Psoas muscle (tissue), 8 donors: Measurements from ENCODE around the gene POFUT2. TPM values are rescaled to one million over a fixed set of nuclear protein-coding genes. Genes with fewer than 3 reads are reported as not detected.
"Not testable (repeated sequence)": the region's sequence is repeated elsewhere in the genome, so short reads cannot be mapped to it uniquely, and the experiment has no call there.

Source experiments
- ATAC-seq, 4 donors: fragments of 200-7000 bp; cut with Tn5 transposase; one replicate each; pipeline ENCODE4 v1.9.1; 2020; ENCODE audit warnings: moderate library complexity in 3 of 4, mild to moderate bottlenecking in 2 of 4
- DNase-seq, 2 donors: peaks; one replicate each; pipeline ENCODE4 v3.0.0-alpha.2; 2020
- H3K27ac ChIP-seq: fragments of 200-600 bp; one replicate; pipeline ENCODE4 v1.8.0; 2022
- H3K27me3 ChIP-seq, 3 donors: fragments of 200-600 bp in 1 of 3; one replicate each; pipeline versions ENCODE4 v1.6.1 to v1.8.0; 2013 to 2022; ENCODE audit warnings: low read length in 2 of 3, mild to moderate bottlenecking in 2 of 3, moderate library complexity in 1 of 3; ENCODE audit not compliant: insufficient read depth in 3 of 3
- H3K36me3 ChIP-seq, 2 donors: fragments of 200-600 bp in 1 of 2; one replicate each; pipeline versions ENCODE4 v1.6.1 to v1.8.0; 2013 to 2022; ENCODE audit warnings: low read depth in 1 of 2, mild to moderate bottlenecking in 1 of 2, moderate library complexity in 1 of 2; ENCODE audit not compliant: insufficient read depth in 1 of 2
- H3K4me1 ChIP-seq: fragments of 200-600 bp; one replicate; pipeline ENCODE4 v1.8.0; 2022
- H3K4me3 ChIP-seq: fragments of 200-600 bp; one replicate; pipeline ENCODE4 v1.8.0; 2022; ENCODE audit warnings: mild to moderate bottlenecking
- H3K9me3 ChIP-seq: fragments of 200-600 bp; one replicate; pipeline ENCODE4 v1.8.0; 2022
- WGBS, 3 donors: extraction: QIAGEN DNeasy Blood & Tissue Kit; methylation state at CpG; one replicate each; pipeline versions ENCODE4 v1.1.6 to v1.1.7; 2013; 5-methylcytosine and 5-hydroxymethylcytosine counted together
- intact Hi-C, 2 donors: fragments of 100-400 bp; cut with DNase I; formaldehyde crosslinking; loops; one replicate each; pipeline versions ENCODE4 v1.11.0 to v1.14.2; 2022
- polyA plus RNA-seq, 3 donors: library from polyadenylated mRNA; stranded (reverse); fragments of 200-250 nt; gene quantifications; one replicate each; pipeline ENCODE4 v1.2.3, GENCODE V29; 2013
- total RNA-seq, 4 donors: library from RNA; stranded (reverse); fragmentation: NEBNext Ultra II Directional in 2 of 4; extraction: Animal tissue kit (Norgen Biotek cat#: 25700) in 2 of 4; gene quantifications; one replicate each; pipeline versions ENCODE4 v1.2.1 to v1.2.4, GENCODE V29; 2021 to 2023
- TF ChIP-seq, protein P1 (sequence below): fragments of 200-600 bp; IDR thresholded peaks from one replicate; pipeline ENCODE4 v1.8.0; 2022; ENCODE audit warnings: antibody characterized with exemption
- donor health status: healthy with polysubstance abuse.
- donor health status: DM: no; HTN: no; CAD: no; lungs with moderate emphysema.
- donor health status: Bipolar disorder and iron deficiency.
- donor health status: healthy.
- donor health status: DM: yes; HTN: yes; CAD: no.
- donor health status: DM: no; HTN: no; CAD: no.
- donor health status: DM: no; HTN: no; CAD: no.
- donor health status: DM: yes; HTN: yes; CAD: no.

POFUT2 gene
- total and polyA plus RNA-seq, 7 donors = 5.6 to 13.9 (median 10.8) TPM

DNA sequence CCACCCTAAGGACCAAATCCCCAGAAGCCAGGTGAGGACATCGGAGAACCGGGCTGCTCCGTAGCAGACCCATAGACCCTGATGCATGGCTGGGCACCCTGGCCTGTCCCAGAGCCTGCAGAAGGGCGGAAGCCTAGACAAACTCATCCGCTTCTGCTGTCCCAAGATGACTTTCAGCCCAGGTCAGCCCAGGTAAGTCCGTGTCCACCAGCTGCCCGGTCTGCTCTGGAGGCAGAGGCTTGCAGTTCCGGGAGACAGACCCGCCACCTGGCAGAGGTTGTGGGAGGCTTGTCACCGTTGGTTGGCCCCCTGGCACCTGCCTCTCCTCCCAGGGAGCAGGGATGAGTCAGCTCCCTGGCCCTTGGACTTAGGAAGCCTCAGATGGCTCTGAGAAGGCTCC is 22.8 kb upstream of the POFUT2 start:
- intact Hi-C loops = no loop called here
- WGBS, 3 donors = 82 to 92% (median 88%) methylated on average over 10 of the region's 10 CpGs
- TF ChIP-seq, protein P1, sequence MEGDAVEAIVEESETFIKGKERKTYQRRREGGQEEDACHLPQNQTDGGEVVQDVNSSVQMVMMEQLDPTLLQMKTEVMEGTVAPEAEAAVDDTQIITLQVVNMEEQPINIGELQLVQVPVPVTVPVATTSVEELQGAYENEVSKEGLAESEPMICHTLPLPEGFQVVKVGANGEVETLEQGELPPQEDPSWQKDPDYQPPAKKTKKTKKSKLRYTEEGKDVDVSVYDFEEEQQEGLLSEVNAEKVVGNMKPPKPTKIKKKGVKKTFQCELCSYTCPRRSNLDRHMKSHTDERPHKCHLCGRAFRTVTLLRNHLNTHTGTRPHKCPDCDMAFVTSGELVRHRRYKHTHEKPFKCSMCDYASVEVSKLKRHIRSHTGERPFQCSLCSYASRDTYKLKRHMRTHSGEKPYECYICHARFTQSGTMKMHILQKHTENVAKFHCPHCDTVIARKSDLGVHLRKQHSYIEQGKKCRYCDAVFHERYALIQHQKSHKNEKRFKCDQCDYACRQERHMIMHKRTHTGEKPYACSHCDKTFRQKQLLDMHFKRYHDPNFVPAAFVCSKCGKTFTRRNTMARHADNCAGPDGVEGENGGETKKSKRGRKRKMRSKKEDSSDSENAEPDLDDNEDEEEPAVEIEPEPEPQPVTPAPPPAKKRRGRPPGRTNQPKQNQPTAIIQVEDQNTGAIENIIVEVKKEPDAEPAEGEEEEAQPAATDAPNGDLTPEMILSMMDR = no peak

GRCh38 chr21:45309987-45310381 is 22.3 kb upstream of the POFUT2 start:
- Histone ChIP-seq H3K36me3 (no peaks in the 10 kb centered on the region), H3K4me3 (no peak overlapping the region), H3K27ac (peak overlapping the region; percentile 38), H3K27me3 (peaks cover 0 to 53% (median 5%) of the 10 kb centered on the region in 3 donors), H3K9me3 (no peaks in the 10 kb centered on the region), H3K4me1 (peaks cover 27% of the 10 kb centered on the region)
- TF ChIP-seq, protein P1 = no peak
- intact Hi-C loops = loop anchor here in 1 of 2 donors (5.0 kb wide), 1 partner anchor 47 kb away; no protein-coding TSS in a partner anchor
- peak in 1 of 2 donors; percentile 23 for DNase-seq
- WGBS, 3 donors = 66 to 88% (median 71%) methylated on average over 3 of the region's 3 CpGs
- no peak for ATAC-seq

More for the DNA sequence above, 22.8 kb upstream of the POFUT2 start:
- no peak for ATAC-seq
- H3K27me3 ChIP-seq = peaks cover 0 to 53% (median 5%) of the 10 kb centered on the region in 3 donors
- DNase-seq = no peak
- H3K4me3 ChIP-seq = no peak overlapping the region
- peaks cover 27% of the 10 kb centered on the region for H3K4me1 ChIP-seq
- no peaks in the 10 kb centered on the region for H3K9me3 ChIP-seq
- no peak overlapping the region for H3K27ac ChIP-seq
- H3K36me3 ChIP-seq = no peaks in the 10 kb centered on the region

- 26 to 37% (median 26%) methylated on average over 27 of the region's 27 CpGs for WGBS, 3 donors
- Histone ChIP-seq H3K4me3 (no peak overlapping the region), H3K27ac (peak overlapping the region; percentile 38), H3K4me1 (peaks cover 27% of the 10 kb centered on the region), H3K27me3 (peaks cover 0 to 57% (median 5%) of the 10 kb centered on the region in 3 donors), H3K9me3 (no peaks in the 10 kb centered on the region), H3K36me3 (no peaks in the 10 kb centered on the region)
- TF ChIP-seq, protein P1 = peak; percentile 57
- peak; percentile 75 to 78 for DNase-seq
- peak; percentile 49 to 72 (median 58) for ATAC-seq
- intact Hi-C loops = loop anchor here in 1 of 2 donors (5.0 kb wide), 1 partner anchor 48 kb away; no protein-coding TSS in a partner anchor
These were observed 21.6 kb upstream of the POFUT2 start for GRCh38 chr21:45309069-45309986.

GRCh38 chr21:45308194-45309068 is 20.7 kb upstream of the POFUT2 start:
- TF ChIP-seq, protein P1 = no peak
- DNase-seq = peak; percentile 52 to 56
- Histone ChIP-seq H3K27ac (no peak overlapping the region), H3K4me3 (no peak overlapping the region), H3K36me3 (no peaks in the 10 kb centered on the region), H3K27me3 (peaks cover 0 to 62% (median 5%) of the 10 kb centered on the region in 3 donors), H3K9me3 (no peaks in the 10 kb centered on the region), H3K4me1 (peaks cover 27% of the 10 kb centered on the region)
- intact Hi-C loops = loop anchor here in 1 of 2 donors (5.0 kb wide), 1 partner anchor 49 kb away; no protein-coding TSS in a partner anchor
- peak; percentile 10 to 43 (median 20) for ATAC-seq
- WGBS, 3 donors = 34 to 52% (median 36%) methylated on average over 26 to 27 of the region's 27 CpGs

DNA sequence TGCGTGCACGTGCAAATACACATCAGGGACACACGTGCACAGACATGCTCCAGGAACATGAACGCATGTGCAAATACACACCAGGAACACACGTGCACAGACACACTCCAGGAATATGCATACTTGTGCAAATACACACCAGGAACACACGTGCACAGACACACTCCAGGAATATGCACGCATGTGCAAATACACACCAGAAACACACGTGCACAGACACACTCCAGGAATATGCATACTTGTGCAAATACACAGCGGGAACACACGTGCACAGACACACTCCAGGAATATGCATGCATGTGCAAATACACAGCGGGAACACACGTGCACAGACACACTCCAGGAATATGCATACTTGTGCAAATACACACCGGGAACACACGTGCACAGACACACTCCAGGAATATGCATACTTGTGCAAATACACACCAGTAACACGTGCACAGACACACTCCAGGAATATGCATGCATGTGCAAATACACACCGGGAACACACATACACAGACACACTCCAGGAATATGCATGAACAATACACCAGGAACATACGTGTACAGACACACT is 20.0 kb upstream of the POFUT2 start:
- Histone ChIP-seq H3K27me3 (peaks cover 0 to 68% (median 5%) of the 10 kb centered on the region in 3 donors), H3K27ac (peak overlapping the region; percentile 55), H3K4me1 (peaks cover 27% of the 10 kb centered on the region)
- 66 to 77% (median 66%) methylated on average over 17 of the region's 17 CpGs for WGBS, 3 donors
- not testable (repeated sequence) for DNase-seq, H3K36me3 ChIP-seq, H3K9me3 ChIP-seq, H3K4me3 ChIP-seq, ATAC-seq
- intact Hi-C loops = loop anchor here in 1 of 2 donors (5.0 kb wide), 1 partner anchor 50 kb away; no protein-coding TSS in a partner anchor
